Mammary epithelial cell (primary cell): ENCODE data around the gene PTPN13.

Source experiments
- CTCF ChIP-seq, 2 donors: IDR thresholded peaks in 1 of 2; conservative IDR thresholded peaks in 1 of 2; 2 replicates each; pipeline ENCODE4 v1.5.1; 2011 to 2012; ENCODE audit warnings: inconsistent platforms in 2 of 2, low read length in 2 of 2, mild to moderate bottlenecking in 2 of 2, control low read depth in 1 of 2, low read depth in 1 of 2; ENCODE audit not compliant: insufficient read depth in 1 of 2; ENCODE audit errors: extremely low read depth in 1 of 2
- EZH2 ChIP-seq: IDR thresholded peaks from 2 replicates; pipeline ENCODE4 v1.6.1; 2012; ENCODE audit warnings: low read length, inconsistent platforms, borderline replicate concordance

- TF ChIP-seq CTCF (conservative IDR thresholded peaks at IDR 0.05 in 1 of 2, IDR thresholded peaks at IDR 0.05 in 1 of 2; ENCODE audit: extremely low read depth in 1 of 2, insufficient read depth in 1 of 2, low read depth in 1 of 2, low read length in 2 of 2) (no peak), EZH2 (no peak)
These were observed 21.4 kb downstream of the PTPN13 start for GRCh38 chr4:86615501-86615900.
